ENCODE results near the gene RHEX. TPM values are rescaled to one million over a fixed set of nuclear protein-coding genes. Genes with fewer than 3 reads are reported as not detected.

The RHEX gene
- total RNA-seq, 1 donor from 2014 or later, result 3.1 TPM

DNA sequence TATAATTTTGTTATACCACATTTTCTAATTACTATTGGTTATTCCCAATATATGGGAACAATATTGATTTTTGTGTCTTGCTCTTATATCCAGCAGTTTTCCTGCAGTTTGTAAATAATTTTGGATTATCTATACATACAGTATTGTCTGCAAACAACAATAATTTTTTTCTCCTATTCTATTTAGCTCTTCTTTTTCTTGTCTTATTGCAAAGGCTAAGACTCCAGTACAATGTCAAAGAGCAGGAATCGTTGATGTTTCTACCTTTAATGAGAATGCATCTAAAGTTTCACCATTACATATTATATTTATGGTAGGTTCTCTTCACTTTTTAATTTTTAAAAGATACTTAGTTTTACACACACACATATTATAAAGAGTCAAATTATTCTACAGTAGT, 68.3 kb downstream of the RHEX start:
- peaks cover 5 to 16% (median 9%) of the 10 kb centered on the region in 3 donors for H3K27me3 ChIP-seq (ENCODE audit: control insufficient read depth in 3 of 3, insufficient read depth in 3 of 3, low read length in 3 of 3)
- H3K4me3 ChIP-seq (ENCODE audit: low read length in 3 of 3), result no peak overlapping the region
- H3K4me1 ChIP-seq (ENCODE audit: control insufficient read depth in 3 of 3, insufficient read depth in 3 of 3, low read length in 3 of 3), result peaks cover 13 to 15% (median 14%) of the 10 kb centered on the region in 3 donors
- no peak overlapping the region for H3K9ac ChIP-seq (ENCODE audit: low read depth in 1 of 3, low read length in 3 of 3)
- peaks cover 0 to 2% (median 0%) of the 10 kb centered on the region in 3 donors for H3K9me3 ChIP-seq (ENCODE audit: control insufficient read depth in 3 of 3, low read length in 3 of 3)
- no peak overlapping the region for H3K27ac ChIP-seq (ENCODE audit: low read depth, low read length)
- H3K36me3 ChIP-seq (ENCODE audit: control insufficient read depth in 3 of 3, insufficient read depth in 3 of 3, low read length in 3 of 3), result no peaks in the 10 kb centered on the region

DNA sequence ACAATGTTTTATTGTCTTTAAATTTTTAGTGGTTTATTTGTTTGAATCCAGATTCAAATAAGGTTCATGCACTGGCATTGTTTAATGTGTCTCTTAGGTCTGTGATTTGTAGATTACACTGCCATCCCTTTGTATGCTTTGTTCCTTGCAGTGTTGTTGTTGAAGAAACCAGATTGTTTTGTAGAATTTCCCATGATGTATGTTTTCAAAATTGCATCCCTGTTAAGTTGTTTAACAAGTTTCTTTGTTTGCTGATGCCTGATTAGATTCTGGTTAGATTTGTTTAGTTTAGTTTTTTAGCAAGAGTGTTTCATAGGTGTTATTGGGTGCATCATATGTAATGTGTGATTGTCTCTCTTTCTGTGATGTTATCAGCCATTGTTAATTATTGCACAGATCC, 69.7 kb downstream of the RHEX start:
- no peaks in the 10 kb centered on the region for H3K36me3 ChIP-seq (ENCODE audit: control insufficient read depth in 3 of 3, insufficient read depth in 3 of 3, low read length in 3 of 3)
- no peak overlapping the region for H3K9ac ChIP-seq (ENCODE audit: low read depth in 1 of 3, low read length in 3 of 3)
- H3K9me3 ChIP-seq (ENCODE audit: control insufficient read depth in 3 of 3, low read length in 3 of 3), result peaks cover 0 to 2% (median 0%) of the 10 kb centered on the region in 3 donors
- H3K27ac ChIP-seq (ENCODE audit: low read depth, low read length), result no peak overlapping the region
- peaks cover 2 to 3% (median 2%) of the 10 kb centered on the region in 3 donors for H3K4me1 ChIP-seq (ENCODE audit: control insufficient read depth in 3 of 3, insufficient read depth in 3 of 3, low read length in 3 of 3)
- no peak overlapping the region for H3K4me3 ChIP-seq (ENCODE audit: low read length in 3 of 3)
- peaks cover 2 to 9% (median 5%) of the 10 kb centered on the region in 3 donors for H3K27me3 ChIP-seq (ENCODE audit: control insufficient read depth in 3 of 3, insufficient read depth in 3 of 3, low read length in 3 of 3)

DNA sequence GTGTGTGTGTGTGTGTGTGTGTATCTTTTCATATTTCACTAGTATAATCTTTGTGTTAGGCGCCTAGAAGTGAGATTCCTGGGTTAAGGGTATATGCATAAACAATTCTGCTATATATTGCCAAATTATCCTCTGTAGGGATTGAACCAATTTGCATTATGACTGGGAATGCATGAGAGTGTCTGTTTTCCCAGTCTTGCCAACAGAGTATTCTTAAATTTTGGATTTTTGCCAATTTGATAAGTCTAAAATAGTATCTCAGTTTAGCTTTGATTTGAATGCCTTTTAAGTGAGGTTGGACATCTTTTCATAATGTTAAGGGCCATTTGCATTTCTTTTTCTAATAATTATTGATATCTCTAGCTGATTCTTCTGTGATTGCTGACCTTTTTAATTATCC, 72.4 kb downstream of the RHEX start:
- Histone ChIP-seq H3K9me3 (ENCODE audit: control insufficient read depth in 3 of 3, low read length in 3 of 3) (peaks cover 0 to 2% (median 0%) of the 10 kb centered on the region in 3 donors), H3K4me3 (ENCODE audit: low read length in 3 of 3) (no peak overlapping the region), H3K27ac (ENCODE audit: low read depth, low read length) (no peak overlapping the region), H3K9ac (ENCODE audit: low read depth in 1 of 3, low read length in 3 of 3) (no peak overlapping the region), H3K36me3 (ENCODE audit: control insufficient read depth in 3 of 3, insufficient read depth in 3 of 3, low read length in 3 of 3) (no peaks in the 10 kb centered on the region), H3K27me3 (ENCODE audit: control insufficient read depth in 3 of 3, insufficient read depth in 3 of 3, low read length in 3 of 3) (peaks cover 0 to 8% (median 4%) of the 10 kb centered on the region in 3 donors), H3K4me1 (ENCODE audit: control insufficient read depth in 3 of 3, insufficient read depth in 3 of 3, low read length in 3 of 3) (no peaks in the 10 kb centered on the region)

DNA sequence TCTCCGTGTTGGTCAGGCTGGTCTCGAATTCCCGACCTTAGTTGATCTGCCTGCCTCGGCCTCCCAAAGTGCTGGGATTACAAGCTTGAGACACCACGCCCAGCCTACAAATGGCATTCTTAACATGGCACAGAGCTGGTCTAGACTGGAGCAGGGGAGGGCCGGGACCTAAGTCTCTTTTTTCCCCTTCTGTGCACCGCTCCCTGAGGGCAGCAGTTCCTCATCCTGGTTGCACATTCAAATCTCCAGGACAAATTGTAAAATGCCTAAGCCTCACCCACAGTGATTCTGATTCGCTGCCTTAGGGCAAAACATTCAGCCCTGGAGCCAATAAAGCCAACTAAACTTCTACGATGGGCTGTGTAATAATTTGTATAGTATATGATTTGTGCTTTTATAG, 74.4 kb downstream of the RHEX start:
- no peak overlapping the region for H3K27ac ChIP-seq (ENCODE audit: low read depth, low read length)
- no peak overlapping the region for H3K9ac ChIP-seq (ENCODE audit: low read depth in 1 of 3, low read length in 3 of 3)
- H3K4me3 ChIP-seq (ENCODE audit: low read length in 3 of 3), result no peak overlapping the region
- no peaks in the 10 kb centered on the region for H3K36me3 ChIP-seq (ENCODE audit: control insufficient read depth in 3 of 3, insufficient read depth in 3 of 3, low read length in 3 of 3)
- peaks cover 0 to 8% (median 4%) of the 10 kb centered on the region in 3 donors for H3K27me3 ChIP-seq (ENCODE audit: control insufficient read depth in 3 of 3, insufficient read depth in 3 of 3, low read length in 3 of 3)
- H3K9me3 ChIP-seq (ENCODE audit: control insufficient read depth in 3 of 3, low read length in 3 of 3), result no peaks in the 10 kb centered on the region
- peaks cover 0 to 6% (median 3%) of the 10 kb centered on the region in 3 donors for H3K4me1 ChIP-seq (ENCODE audit: control insufficient read depth in 3 of 3, insufficient read depth in 3 of 3, low read length in 3 of 3)

DNA sequence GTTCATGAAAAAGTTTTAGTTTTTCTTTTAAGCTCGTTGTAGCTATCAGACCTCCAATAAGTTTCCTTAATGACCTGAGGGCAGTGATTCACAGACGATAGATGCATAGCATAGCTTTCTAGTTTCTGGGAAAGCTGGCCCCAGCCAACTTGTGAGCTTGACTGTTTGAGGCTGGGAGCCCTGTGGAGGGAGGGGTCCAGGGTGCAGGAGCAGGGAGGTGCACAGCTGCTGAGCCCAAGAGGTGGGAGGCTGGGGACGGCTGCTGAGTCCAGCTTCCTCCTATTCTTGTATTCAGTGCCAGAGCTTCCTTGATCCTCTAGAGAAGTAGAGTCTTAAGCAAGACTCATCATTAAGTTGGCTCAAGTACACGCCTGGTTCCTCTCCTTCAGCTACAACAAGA, 75.2 kb downstream of the RHEX start:
- H3K36me3 ChIP-seq (ENCODE audit: control insufficient read depth in 3 of 3, insufficient read depth in 3 of 3, low read length in 3 of 3), result no peaks in the 10 kb centered on the region

DNA sequence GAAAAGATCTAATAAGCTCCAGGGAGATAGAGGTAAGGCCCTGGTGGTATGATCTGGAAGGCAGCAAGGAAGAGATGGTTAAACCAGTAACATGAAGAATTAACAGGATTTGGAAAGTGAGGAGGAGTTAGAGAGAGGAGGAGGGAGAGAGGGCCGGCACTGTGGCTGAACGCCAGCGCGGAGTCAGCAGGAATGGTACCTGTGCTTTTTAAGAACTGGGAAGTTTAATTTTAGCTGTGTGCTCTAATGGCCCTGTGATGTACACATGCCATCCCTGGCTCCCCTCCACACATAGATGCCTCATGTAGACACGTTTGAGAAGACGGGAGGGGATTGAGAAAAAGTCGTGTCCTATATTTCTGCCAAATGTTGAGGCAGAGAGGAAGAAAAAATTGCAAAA, 78.1 kb downstream of the RHEX start:
- Histone ChIP-seq H3K27ac (ENCODE audit: low read depth, low read length) (no peak overlapping the region), H3K27me3 (ENCODE audit: control insufficient read depth in 3 of 3, insufficient read depth in 3 of 3, low read length in 3 of 3) (peaks cover 0 to 8% (median 4%) of the 10 kb centered on the region in 3 donors), H3K9ac (ENCODE audit: low read depth in 1 of 3, low read length in 3 of 3) (no peak overlapping the region), H3K4me3 (ENCODE audit: low read length in 3 of 3) (peak overlapping the region in 1 of 3 donors; percentile 31), H3K9me3 (ENCODE audit: control insufficient read depth in 3 of 3, low read length in 3 of 3) (no peaks in the 10 kb centered on the region), H3K4me1 (ENCODE audit: control insufficient read depth in 3 of 3, insufficient read depth in 3 of 3, low read length in 3 of 3) (peaks cover 0 to 6% (median 3%) of the 10 kb centered on the region in 3 donors), H3K36me3 (ENCODE audit: control insufficient read depth in 3 of 3, insufficient read depth in 3 of 3, low read length in 3 of 3) (no peaks in the 10 kb centered on the region)

More for the DNA sequence above, 75.2 kb downstream of the RHEX start:
- no peak overlapping the region for H3K4me3 ChIP-seq (ENCODE audit: low read length in 3 of 3)
- no peaks in the 10 kb centered on the region for H3K9me3 ChIP-seq (ENCODE audit: control insufficient read depth in 3 of 3, low read length in 3 of 3)
- peaks cover 0 to 6% (median 3%) of the 10 kb centered on the region in 3 donors for H3K4me1 ChIP-seq (ENCODE audit: control insufficient read depth in 3 of 3, insufficient read depth in 3 of 3, low read length in 3 of 3)
- no peak overlapping the region for H3K9ac ChIP-seq (ENCODE audit: low read depth in 1 of 3, low read length in 3 of 3)
- no peak overlapping the region for H3K27ac ChIP-seq (ENCODE audit: low read depth, low read length)
- peaks cover 0 to 8% (median 4%) of the 10 kb centered on the region in 3 donors for H3K27me3 ChIP-seq (ENCODE audit: control insufficient read depth in 3 of 3, insufficient read depth in 3 of 3, low read length in 3 of 3)

DNA sequence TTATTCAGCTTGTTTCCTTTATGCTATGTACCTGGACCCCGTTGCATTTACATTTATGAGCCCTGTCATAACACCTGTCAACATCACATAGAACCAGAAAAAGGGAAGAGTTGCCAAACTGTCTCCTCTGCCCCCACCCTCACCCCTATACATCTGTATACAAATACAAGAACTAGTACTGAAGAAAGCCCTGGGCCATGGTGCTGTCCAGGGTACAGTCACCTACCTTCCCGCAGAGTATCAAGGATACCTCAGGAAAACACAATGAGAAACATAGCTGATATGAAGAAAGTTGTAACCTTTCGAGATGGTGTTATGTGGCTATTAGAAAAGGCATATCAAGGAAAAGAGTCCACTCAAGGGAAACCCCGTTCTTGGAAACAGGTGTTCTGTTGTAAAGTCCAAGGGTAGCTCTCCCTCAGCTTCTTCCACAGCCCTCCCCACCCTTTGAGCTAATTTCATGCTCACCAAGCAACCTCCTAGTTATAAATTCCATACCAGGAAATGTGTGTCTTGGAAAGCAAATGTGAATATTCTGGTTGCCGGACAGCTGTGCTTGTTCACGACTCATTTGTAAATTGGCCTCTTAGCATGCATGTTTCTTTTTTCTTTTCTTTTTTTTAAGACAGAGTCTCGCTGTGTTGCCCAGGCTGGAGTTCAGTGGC, 80.9 kb downstream of the RHEX start:
- Histone ChIP-seq H3K27ac (ENCODE audit: low read depth, low read length) (no peak overlapping the region), H3K4me3 (ENCODE audit: low read length in 3 of 3) (no peak overlapping the region), H3K4me1 (ENCODE audit: control insufficient read depth in 3 of 3, insufficient read depth in 3 of 3, low read length in 3 of 3) (peaks cover 0 to 6% (median 3%) of the 10 kb centered on the region in 3 donors), H3K36me3 (ENCODE audit: control insufficient read depth in 3 of 3, insufficient read depth in 3 of 3, low read length in 3 of 3) (no peaks in the 10 kb centered on the region), H3K27me3 (ENCODE audit: control insufficient read depth in 3 of 3, insufficient read depth in 3 of 3, low read length in 3 of 3) (peaks cover 0 to 5% (median 0%) of the 10 kb centered on the region in 3 donors), H3K9me3 (ENCODE audit: control insufficient read depth in 3 of 3, low read length in 3 of 3) (no peaks in the 10 kb centered on the region), H3K9ac (ENCODE audit: low read depth in 1 of 3, low read length in 3 of 3) (no peak overlapping the region)

DNA sequence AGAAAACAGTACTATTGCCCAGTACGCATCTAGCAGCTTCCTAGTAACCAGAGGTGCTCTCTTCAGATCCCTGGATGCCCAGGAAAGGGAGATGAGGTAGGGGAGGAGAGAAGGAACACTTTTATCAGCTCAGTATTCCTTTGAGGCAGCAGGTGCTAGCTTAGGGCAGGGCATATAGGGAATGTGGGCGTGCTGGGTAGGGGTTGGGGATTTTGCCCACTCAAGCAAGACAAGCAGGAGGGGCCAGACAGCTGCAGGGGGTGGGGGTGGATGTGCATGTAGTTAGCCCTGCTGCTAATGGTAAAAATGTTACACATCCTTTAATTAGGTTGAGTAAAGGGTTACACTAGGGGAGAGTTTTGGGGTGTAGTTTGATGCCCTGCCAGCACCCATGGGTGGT, 82.3 kb downstream of the RHEX start:
- Histone ChIP-seq H3K9me3 (ENCODE audit: control insufficient read depth in 3 of 3, low read length in 3 of 3) (no peaks in the 10 kb centered on the region), H3K4me1 (ENCODE audit: control insufficient read depth in 3 of 3, insufficient read depth in 3 of 3, low read length in 3 of 3) (peaks cover 0 to 6% (median 3%) of the 10 kb centered on the region in 3 donors), H3K27ac (ENCODE audit: low read depth, low read length) (no peak overlapping the region), H3K9ac (ENCODE audit: low read depth in 1 of 3, low read length in 3 of 3) (no peak overlapping the region), H3K36me3 (ENCODE audit: control insufficient read depth in 3 of 3, insufficient read depth in 3 of 3, low read length in 3 of 3) (no peaks in the 10 kb centered on the region), H3K4me3 (ENCODE audit: low read length in 3 of 3) (no peak overlapping the region), H3K27me3 (ENCODE audit: control insufficient read depth in 3 of 3, insufficient read depth in 3 of 3, low read length in 3 of 3) (peaks cover 0 to 3% (median 2%) of the 10 kb centered on the region in 3 donors)

DNA sequence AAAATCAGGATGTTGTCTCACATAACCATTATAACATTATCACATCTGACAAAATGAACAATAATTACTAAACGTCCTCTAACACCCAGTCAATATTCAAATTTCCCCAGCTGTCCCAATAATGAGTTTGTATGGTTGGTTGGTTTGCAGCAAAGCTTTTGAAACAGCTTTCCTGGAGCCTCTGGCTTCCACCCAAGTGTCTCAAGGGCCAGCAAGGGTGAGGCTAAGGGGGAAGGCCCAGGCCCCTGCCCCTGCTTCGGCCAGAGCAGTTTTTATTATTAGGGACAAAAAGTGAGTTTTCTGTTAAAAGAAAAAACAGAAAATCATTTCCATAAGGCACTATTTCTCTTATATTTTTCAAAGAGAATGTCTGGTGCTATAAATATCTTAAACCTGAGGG, 83.3 kb downstream of the RHEX start:
- no peaks in the 10 kb centered on the region for H3K9me3 ChIP-seq (ENCODE audit: control insufficient read depth in 3 of 3, low read length in 3 of 3)
- H3K4me1 ChIP-seq (ENCODE audit: control insufficient read depth in 3 of 3, insufficient read depth in 3 of 3, low read length in 3 of 3), result peaks cover 0 to 2% (median 1%) of the 10 kb centered on the region in 3 donors
- H3K4me3 ChIP-seq (ENCODE audit: low read length in 3 of 3), result no peak overlapping the region
- no peaks in the 10 kb centered on the region for H3K36me3 ChIP-seq (ENCODE audit: control insufficient read depth in 3 of 3, insufficient read depth in 3 of 3, low read length in 3 of 3)
- no peak overlapping the region for H3K9ac ChIP-seq (ENCODE audit: low read depth in 1 of 3, low read length in 3 of 3)
- no peak overlapping the region for H3K27ac ChIP-seq (ENCODE audit: low read depth, low read length)
- peaks cover 0 to 3% (median 2%) of the 10 kb centered on the region in 3 donors for H3K27me3 ChIP-seq (ENCODE audit: control insufficient read depth in 3 of 3, insufficient read depth in 3 of 3, low read length in 3 of 3)

DNA sequence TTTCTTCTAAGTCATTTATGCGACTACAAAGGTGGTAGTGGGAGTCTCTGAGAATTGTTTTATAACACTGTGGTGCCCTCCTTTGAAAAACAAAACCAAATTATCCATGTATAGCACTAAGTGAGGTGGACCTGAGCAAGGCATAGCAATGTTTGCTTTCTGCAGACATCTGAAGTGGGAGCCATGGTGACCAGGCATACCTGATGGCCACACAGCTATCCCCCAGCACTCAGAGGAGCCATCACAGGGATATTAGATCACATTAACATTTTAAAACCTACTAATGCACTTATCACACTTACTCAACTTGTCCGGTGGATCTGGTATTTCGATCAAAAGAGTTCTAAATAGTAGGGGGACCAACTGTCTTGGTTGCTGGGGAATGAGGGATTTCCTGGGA, 89.0 kb downstream of the RHEX start:
- H3K9ac ChIP-seq (ENCODE audit: low read depth in 1 of 3, low read length in 3 of 3), result no peak overlapping the region
- no peak overlapping the region for H3K27ac ChIP-seq (ENCODE audit: low read depth, low read length)
- no peak overlapping the region for H3K4me3 ChIP-seq (ENCODE audit: low read length in 3 of 3)
- no peaks in the 10 kb centered on the region for H3K9me3 ChIP-seq (ENCODE audit: control insufficient read depth in 3 of 3, low read length in 3 of 3)
- H3K36me3 ChIP-seq (ENCODE audit: control insufficient read depth in 3 of 3, insufficient read depth in 3 of 3, low read length in 3 of 3), result no peaks in the 10 kb centered on the region
- peaks cover 0 to 5% (median 0%) of the 10 kb centered on the region in 3 donors for H3K4me1 ChIP-seq (ENCODE audit: control insufficient read depth in 3 of 3, insufficient read depth in 3 of 3, low read length in 3 of 3)
- peaks cover 0 to 10% (median 2%) of the 10 kb centered on the region in 3 donors for H3K27me3 ChIP-seq (ENCODE audit: control insufficient read depth in 3 of 3, insufficient read depth in 3 of 3, low read length in 3 of 3)

Data from skeletal muscle tissue (tissue), 4 donors.